Measurements from ENCODE around the gene TRAF3.

DNA sequence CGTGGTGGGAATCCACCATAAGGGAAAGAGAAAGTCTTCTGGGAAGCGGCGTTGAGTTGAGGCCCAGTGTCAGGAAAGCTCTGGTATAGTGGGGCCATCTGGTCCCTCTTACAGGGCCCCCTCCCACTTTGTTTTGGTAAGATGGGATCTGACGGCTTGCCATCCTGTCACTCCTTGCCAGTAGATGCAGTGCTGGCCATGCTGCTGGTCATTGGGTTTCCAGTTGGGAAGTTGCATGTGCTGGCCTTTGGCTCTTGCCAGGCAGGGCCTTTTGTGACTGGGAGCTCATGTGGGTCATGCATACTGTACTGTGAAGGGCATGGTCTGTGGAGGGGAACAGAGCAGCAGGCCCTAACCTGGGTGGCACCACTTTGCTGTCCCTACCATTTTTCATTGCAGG lies 3.8 kb downstream of the TRAF3 start:
- TF ChIP-seq, protein P1, sequence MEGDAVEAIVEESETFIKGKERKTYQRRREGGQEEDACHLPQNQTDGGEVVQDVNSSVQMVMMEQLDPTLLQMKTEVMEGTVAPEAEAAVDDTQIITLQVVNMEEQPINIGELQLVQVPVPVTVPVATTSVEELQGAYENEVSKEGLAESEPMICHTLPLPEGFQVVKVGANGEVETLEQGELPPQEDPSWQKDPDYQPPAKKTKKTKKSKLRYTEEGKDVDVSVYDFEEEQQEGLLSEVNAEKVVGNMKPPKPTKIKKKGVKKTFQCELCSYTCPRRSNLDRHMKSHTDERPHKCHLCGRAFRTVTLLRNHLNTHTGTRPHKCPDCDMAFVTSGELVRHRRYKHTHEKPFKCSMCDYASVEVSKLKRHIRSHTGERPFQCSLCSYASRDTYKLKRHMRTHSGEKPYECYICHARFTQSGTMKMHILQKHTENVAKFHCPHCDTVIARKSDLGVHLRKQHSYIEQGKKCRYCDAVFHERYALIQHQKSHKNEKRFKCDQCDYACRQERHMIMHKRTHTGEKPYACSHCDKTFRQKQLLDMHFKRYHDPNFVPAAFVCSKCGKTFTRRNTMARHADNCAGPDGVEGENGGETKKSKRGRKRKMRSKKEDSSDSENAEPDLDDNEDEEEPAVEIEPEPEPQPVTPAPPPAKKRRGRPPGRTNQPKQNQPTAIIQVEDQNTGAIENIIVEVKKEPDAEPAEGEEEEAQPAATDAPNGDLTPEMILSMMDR (IDR thresholded peaks at IDR 0.05; ENCODE audit: low read depth, low read length, missing input control) = no peak
- TF ChIP-seq, protein P2, sequence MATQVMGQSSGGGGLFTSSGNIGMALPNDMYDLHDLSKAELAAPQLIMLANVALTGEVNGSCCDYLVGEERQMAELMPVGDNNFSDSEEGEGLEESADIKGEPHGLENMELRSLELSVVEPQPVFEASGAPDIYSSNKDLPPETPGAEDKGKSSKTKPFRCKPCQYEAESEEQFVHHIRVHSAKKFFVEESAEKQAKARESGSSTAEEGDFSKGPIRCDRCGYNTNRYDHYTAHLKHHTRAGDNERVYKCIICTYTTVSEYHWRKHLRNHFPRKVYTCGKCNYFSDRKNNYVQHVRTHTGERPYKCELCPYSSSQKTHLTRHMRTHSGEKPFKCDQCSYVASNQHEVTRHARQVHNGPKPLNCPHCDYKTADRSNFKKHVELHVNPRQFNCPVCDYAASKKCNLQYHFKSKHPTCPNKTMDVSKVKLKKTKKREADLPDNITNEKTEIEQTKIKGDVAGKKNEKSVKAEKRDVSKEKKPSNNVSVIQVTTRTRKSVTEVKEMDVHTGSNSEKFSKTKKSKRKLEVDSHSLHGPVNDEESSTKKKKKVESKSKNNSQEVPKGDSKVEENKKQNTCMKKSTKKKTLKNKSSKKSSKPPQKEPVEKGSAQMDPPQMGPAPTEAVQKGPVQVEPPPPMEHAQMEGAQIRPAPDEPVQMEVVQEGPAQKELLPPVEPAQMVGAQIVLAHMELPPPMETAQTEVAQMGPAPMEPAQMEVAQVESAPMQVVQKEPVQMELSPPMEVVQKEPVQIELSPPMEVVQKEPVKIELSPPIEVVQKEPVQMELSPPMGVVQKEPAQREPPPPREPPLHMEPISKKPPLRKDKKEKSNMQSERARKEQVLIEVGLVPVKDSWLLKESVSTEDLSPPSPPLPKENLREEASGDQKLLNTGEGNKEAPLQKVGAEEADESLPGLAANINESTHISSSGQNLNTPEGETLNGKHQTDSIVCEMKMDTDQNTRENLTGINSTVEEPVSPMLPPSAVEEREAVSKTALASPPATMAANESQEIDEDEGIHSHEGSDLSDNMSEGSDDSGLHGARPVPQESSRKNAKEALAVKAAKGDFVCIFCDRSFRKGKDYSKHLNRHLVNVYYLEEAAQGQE (IDR thresholded peaks at IDR 0.05) = no peak
- no peak for TF ChIP-seq RAD21 (IDR thresholded peaks at IDR 0.05)
- no peak for TF ChIP-seq GABPA (IDR thresholded peaks at IDR 0.05 in 1 of 2, conservative IDR thresholded peaks at IDR 0.05 in 1 of 2)
- no peak for TF ChIP-seq NR2F2 (IDR thresholded peaks at IDR 0.05)
- TF ChIP-seq, protein P3, sequence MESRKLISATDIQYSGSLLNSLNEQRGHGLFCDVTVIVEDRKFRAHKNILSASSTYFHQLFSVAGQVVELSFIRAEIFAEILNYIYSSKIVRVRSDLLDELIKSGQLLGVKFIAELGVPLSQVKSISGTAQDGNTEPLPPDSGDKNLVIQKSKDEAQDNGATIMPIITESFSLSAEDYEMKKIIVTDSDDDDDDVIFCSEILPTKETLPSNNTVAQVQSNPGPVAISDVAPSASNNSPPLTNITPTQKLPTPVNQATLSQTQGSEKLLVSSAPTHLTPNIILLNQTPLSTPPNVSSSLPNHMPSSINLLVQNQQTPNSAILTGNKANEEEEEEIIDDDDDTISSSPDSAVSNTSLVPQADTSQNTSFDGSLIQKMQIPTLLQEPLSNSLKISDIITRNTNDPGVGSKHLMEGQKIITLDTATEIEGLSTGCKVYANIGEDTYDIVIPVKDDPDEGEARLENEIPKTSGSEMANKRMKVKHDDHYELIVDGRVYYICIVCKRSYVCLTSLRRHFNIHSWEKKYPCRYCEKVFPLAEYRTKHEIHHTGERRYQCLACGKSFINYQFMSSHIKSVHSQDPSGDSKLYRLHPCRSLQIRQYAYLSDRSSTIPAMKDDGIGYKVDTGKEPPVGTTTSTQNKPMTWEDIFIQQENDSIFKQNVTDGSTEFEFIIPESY (IDR thresholded peaks at IDR 0.05) = no peak
- TF ChIP-seq SP1 (IDR thresholded peaks at IDR 0.05) = no peak
- no peak for TF ChIP-seq TAF1 (conservative IDR thresholded peaks at IDR 0.05)
- no peak for TF ChIP-seq RXRA (IDR thresholded peaks at IDR 0.05)
- TF ChIP-seq, protein P4, sequence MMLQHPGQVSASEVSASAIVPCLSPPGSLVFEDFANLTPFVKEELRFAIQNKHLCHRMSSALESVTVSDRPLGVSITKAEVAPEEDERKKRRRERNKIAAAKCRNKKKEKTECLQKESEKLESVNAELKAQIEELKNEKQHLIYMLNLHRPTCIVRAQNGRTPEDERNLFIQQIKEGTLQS (IDR thresholded peaks at IDR 0.05) = no peak
- no peak for TF ChIP-seq HNF4G (IDR thresholded peaks at IDR 0.05)
- no peak for TF ChIP-seq EGR1 (IDR thresholded peaks at IDR 0.05; ENCODE audit: low read depth in 2 of 2)

All from liver (tissue), 3 donors.